Stimulated activated CD4-positive, alpha-beta T cell treated with anti-CD3 and anti-CD28 coated beads, TNF-alpha, amount 100 ng/mL, for 48 hours (primary cell): Measurements from ENCODE around the gene STPG2.

ENCODE experiments used
- DNase-seq, 3 donors: peaks; one replicate each; pipeline ENCODE4 v3.0.0-alpha.2; 2020; ENCODE audit warnings: low read depth in 3 of 3

STPG2 gene

DNA sequence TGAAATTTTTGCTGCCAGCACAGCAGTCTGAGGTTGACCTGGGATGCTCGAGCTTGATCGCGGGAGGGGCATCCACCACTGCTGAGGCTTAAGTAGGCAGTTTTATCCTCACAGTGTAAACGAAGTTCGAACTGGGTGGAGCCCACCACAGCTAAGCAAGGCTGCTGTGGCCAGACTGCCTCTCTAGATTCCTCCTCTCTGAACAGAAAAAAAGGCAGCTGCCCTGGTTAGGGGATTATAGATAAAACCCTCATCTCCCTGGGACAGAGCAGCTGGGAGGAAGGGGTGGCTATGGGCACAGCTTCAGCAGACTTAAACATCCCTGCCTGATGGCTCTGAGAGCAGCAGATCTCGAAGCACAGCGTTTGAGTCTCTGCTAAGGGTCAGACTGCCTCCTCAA lies 314.6 kb downstream of the STPG2 start:
- no peak for DNase-seq

DNA sequence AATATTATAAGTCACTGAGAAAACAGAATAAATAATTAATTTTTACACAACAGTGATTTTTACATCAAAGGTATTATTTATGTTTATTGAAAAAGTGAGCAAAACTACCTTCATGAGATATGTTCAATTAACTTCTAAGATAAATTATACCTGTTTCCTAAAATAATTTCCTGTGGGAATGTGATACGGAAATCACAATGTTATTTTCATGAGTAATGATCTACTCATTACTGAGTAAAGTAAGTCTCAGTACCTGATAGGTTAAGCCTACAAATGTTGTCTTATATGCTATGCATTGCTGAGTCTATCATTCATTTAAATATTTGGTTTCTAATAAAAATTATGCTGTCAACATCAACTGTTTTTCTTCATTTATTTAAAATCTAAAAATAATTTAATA lies 324.0 kb downstream of the STPG2 start:
- no peak for DNase-seq

DNA sequence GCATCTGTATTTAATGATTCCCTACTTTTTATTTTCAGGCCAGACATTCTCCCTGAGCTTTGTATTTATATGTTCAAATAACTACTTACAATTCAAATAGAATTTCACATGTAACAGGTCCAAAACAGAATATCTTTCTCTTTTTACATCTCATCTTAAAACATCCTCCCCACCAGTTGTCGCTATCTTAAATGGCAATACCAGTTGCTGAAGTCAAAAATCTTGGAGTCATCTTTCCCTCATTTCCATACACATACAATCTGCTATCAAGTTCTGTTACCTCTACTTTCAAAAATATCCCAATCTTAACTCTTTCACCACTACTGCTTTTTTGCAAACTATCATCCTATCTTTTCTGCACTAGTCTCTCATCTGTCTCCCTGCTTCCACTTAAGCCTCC lies 330.5 kb downstream of the STPG2 start:
- DNase-seq, result no peak

- no peak for DNase-seq
These were observed 356.9 kb downstream of the STPG2 start for GRCh38 chr4:97786306-97786920.

DNA sequence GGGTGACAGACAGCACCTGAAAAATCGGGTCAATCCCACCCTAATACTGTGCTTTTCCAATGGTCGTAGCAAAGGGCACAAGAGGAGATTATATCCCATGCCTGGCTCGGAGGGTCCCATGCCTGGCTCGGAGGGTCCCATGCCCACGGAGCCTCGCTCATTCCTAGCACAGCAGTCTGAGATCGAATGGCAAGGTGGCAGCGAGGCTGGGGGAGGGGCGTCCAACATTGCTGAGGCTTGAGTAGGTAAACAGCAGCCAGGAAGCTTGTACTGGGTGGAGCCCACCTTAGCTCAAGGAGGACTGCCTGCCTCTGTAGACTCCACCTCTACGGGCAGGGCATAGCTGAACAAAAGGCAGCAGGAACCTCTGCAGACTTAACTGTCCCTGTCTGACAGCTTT lies 365.1 kb downstream of the STPG2 start:
- DNase-seq, result no peak

GRCh38 chr4:97774347-97774989 lies 368.8 kb downstream of the STPG2 start:
- DNase-seq, result no peak

DNA sequence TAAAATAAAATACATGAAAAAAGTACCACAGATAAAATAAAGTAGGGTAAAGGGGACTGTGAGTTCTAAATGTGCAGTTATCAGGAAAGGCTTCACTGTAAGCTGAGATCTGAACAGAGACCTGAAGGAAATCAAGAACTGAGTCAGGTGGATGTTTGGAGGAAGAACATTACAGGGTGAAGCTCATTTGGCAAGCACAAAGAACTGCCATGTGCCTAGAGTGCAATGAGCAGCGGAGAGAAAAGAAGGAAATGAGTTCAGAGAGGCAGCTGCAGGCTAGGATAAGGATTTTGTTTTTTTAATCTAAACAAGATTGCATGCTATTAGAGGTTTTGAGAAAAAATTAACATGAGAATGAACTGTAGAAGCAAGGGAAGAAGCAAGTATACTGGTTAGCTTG lies 373.1 kb downstream of the STPG2 start:
- DNase-seq, result no peak

- no peak for DNase-seq
These were observed 381.2 kb downstream of the STPG2 start for GRCh38 chr4:97762115-97762512.

- no peak for DNase-seq
These were observed 381.7 kb downstream of the STPG2 start for GRCh38 chr4:97761445-97762114.

- no peak for DNase-seq
These were observed 383.5 kb downstream of the STPG2 start for GRCh38 chr4:97759785-97760184.

- DNase-seq, result no peak
These were observed 390.7 kb downstream of the STPG2 start for GRCh38 chr4:97752599-97752998.

- DNase-seq, result no peak
These were observed 395.3 kb downstream of the STPG2 start for GRCh38 chr4:97747945-97748344.

GRCh38 chr4:97720869-97721432 lies 422.3 kb downstream of the STPG2 start:
- DNase-seq, result no peak

DNA sequence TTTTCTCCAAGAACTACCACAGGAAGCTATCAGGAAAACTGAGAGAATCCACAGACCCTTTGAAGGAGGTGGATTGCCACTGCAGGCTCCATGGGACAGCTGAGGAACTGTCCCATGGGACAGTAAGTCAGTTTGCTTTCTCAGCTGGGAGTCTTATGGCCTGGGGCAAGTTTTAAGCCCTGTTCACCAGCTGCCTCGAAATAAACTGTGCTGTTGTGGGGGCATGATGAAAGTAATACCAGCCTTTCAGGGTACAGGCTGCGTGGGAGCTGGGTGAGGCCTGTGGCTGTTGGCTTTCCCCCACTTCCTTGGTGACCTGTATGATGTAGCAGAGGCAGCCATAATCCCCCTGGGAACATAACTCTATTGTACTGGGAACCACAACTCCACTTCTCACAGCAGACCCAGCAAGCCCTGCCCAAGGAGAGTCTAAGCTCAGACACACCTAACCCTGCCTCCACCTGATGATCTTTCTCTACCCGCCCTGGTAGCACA lies 452.1 kb downstream of the STPG2 start:
- no peak for DNase-seq

DNA sequence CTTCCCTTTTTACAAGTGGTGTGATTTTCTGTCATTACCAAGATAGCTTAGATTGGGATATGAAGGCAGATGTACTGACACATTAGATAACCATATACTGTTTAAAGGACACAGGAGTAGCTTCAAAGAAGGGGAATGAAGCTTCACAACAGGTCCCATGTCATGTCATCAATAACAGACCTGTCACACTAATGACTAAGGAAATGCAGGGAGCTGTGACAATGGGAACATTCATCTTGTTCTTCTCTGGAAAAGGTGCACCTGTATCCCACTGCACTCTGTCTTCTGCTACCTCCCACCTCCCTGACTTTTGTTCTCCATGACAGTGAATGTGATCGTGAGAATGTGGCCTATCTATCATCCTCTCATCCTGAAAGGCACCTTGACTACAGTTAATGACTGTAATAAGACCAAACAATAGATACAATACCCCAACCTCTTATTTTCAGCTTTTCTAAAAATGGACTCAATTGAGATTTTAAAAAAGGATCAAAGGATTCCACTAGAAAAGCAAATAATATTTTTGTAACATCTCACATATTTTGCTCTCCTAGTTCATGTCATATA lies 472.5 kb downstream of the STPG2 start:
- no peak for DNase-seq

DNA sequence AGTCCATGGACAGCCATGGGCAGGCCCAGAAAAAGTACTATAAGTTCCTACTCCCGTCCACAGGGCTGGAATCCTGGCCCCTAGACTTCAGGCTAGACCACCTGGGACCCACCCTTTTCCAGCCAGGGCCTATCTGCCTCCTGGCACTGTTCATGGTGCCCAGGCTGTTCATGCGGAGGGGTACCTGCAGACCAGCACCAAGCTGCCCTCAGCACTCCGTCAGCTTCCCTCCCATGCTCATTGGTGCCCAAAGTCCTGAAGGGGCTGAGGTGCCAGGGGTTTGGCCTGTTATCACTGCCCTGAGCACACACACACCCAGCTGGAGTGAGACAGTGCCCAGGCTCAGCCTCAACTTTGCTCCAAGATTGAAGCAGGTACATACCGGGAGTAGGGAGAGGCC lies 477.7 kb downstream of the STPG2 start:
- DNase-seq, result no peak

DNA sequence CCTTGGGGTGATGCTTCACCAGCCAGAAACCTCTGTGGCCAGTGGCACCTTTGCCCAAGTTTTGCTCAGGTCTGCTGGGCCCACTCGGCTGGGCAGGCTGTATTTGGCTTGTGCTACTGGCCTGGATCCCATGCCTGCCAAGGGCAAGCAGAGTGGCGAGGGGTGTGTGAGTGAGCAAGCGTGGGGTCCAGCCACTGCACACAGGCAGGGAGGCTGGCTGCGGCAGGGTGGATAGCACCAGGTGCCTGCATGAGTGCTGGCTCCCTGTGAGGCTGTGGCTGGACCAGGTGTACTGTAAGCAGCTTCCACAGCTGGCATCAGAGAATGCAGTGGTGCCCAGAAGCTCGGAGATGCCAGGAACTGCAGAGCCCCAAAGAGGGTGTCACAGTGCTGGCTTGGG lies 478.5 kb downstream of the STPG2 start:
- no peak for DNase-seq

GRCh38 chr4:97662133-97662532 lies 481.1 kb downstream of the STPG2 start:
- DNase-seq, result no peak

- no peak for DNase-seq
These were observed 487.1 kb downstream of the STPG2 start for GRCh38 chr4:97656044-97656720.

DNA sequence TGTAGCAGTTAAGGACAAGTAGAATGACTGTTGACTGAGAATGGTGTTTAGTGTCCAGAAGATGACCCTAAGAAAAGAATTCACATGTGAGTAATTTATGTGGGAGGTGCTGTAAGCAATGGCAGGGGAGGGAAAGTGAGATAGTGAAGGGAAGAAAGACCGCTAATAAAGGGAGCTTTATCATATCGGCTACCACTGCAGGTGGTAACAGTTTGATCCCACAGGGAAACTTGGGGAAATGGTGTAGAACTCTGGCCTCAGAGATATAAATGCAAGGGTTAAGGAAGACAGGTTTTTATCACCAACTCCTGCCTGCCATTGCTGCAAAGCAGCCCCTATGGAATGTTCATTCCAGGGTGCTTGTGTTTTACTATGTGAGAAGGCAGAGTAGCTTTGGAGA lies 489.6 kb downstream of the STPG2 start:
- no peak for DNase-seq

DNA sequence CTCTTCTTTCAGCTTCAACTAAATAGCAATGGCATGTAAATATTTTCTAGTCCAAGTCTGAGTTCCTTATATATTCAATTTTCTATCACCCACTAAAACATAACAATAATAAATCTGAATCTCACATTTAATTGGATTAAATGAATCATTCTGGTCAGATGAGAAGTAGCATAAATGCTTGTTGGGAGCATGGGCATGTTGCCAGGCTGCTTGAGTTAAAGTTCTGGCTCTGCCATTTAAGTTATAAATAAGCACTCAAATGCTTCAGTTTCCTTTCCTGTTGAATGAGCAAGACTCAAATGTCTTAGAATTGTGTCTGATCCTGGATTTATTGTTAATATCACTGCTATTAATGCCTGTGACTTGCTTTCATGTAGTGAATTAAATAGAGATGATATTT lies 496.3 kb downstream of the STPG2 start:
- no peak for DNase-seq
